Measurements from ENCODE around the gene TMEM250.

Gene TMEM250

DNA sequence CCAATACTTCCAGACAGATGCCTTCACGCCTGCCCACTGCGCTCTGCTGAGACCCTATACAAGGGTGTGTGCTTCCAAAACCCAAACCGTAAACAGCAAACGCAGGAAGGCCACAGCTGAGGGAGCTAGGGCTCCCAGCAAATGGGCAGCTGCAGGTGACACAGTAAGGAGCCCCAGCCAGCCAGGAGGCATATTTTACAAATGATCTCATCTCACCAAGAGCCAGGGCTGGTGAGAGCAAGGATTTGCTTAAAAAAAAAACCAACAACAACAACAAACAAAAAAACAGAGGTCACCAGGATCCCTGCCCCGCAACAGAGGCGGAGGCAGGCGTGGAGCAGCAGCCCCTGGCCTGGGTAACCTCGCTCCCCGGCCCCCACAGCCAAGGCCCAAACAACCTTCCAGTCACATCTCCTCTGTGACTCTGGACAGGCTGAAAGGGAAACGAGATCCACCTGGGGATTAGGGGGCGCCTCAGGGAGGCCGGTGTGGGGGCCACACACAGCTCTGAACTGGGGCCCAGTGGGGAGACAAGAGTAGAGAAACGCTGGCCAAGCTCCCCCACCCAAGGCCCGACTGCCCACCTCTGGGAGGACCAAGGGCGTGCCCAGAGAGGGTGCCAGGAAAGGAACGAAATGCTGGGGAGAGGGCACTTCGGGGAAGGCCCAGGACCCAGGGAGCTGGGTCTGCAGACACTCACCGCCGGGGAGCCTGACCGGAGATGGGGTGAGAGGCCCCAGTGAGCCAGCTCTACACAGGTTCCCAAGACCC is 26.9 kb downstream of the TMEM250 start:
- no peak overlapping the region for H3K4me3 ChIP-seq (ENCODE audit: low read depth, low read length)
- TF ChIP-seq, protein P1, sequence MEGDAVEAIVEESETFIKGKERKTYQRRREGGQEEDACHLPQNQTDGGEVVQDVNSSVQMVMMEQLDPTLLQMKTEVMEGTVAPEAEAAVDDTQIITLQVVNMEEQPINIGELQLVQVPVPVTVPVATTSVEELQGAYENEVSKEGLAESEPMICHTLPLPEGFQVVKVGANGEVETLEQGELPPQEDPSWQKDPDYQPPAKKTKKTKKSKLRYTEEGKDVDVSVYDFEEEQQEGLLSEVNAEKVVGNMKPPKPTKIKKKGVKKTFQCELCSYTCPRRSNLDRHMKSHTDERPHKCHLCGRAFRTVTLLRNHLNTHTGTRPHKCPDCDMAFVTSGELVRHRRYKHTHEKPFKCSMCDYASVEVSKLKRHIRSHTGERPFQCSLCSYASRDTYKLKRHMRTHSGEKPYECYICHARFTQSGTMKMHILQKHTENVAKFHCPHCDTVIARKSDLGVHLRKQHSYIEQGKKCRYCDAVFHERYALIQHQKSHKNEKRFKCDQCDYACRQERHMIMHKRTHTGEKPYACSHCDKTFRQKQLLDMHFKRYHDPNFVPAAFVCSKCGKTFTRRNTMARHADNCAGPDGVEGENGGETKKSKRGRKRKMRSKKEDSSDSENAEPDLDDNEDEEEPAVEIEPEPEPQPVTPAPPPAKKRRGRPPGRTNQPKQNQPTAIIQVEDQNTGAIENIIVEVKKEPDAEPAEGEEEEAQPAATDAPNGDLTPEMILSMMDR (IDR thresholded peaks at IDR 0.05; ENCODE audit: low read depth, low read length): no peak

DNA sequence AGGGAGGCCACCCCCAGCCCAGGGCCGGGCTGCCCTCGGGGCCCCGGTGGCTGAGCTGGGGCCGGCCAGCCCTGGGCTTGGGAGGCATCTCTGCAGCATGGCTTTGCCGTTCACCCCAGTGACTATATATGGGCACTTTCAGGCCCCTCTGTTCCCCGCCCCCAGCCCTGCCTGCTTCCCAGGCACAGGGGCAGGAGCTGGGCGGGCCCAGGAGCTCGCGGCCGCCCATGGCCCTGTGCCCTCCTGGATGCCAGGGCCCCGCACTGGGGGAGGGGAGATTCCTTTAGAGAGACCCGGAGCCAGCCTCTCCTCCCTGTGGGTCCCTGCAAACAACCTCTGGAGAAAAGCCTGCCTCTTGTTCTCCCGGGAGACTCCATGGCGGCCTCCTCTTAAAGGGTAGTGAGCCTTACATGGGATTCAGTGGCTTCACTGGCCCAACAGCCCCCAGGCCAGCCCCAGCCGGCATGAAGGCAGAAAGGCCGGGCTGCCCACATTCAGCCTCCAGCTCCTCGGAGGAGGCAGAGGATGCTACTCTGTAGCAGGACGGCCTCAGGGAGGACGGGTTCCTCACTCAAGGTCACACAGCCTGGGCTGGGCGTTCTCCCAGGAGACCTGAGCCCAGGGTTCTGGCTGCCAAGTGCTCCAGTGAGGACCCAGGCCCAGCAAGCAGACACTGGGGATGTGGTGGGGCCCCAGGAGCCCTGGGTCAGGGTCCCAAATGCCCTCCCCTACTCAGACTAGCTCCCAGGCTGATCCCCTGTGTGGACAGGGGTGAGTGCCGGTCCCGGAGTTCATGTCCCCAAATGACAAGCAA is 27.7 kb downstream of the TMEM250 start:
- H3K4me3 ChIP-seq (ENCODE audit: low read depth, low read length): no peak overlapping the region
- TF ChIP-seq, protein P1 (IDR thresholded peaks at IDR 0.05; ENCODE audit: low read depth, low read length): no peak

DNA sequence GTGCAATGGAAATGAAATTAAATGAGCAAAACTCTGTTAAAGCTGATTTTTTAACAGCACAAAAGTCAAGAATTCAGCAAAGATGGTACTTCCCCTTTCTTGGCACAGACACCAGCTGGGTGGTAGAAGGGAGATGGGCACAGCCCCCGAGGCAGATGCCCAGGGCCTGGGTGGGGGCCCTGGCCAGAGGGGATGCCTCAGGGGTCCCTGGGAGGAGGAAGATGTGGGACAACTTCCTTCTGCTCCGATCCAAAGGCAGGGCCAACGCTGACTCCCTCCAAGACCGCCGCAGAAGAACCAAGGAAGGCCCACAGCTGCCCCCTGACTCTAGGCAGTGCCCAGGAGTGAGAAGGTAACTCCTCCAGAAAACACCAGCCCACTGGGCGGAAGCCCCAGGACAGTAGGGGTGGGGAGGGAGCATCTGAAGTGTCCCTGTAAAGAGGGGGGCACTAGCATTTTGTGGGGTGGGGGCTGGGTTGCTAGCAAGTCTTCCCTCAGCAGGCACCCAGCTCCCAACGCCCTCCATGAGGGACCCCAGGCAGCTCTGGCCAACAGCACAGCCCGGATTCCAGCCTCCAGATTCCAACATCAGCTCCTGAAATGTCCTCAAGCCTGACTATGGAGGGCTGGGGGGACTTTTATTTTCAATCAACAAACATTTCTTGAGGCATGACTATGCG is 28.5 kb downstream of the TMEM250 start:
- H3K4me3 ChIP-seq (ENCODE audit: low read depth, low read length): no peak overlapping the region
- TF ChIP-seq, protein P1 (IDR thresholded peaks at IDR 0.05; ENCODE audit: low read depth, low read length): no peak

DNA sequence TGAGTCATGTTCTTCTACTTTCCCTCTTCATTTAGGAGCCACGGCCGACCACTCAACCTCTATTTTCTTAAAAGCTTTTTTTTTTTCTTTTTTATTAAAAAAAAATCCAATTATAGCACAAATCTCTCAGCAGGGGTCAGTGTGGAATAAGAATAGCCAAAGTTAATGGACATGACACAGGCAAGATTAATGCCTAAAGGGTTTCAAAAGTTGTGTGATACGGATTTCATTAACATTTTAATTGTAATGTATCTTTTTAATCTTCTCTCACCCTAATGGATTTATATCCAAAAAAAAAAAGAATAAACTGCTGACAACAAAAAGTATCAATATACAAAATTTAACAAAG is 29.0 kb downstream of the TMEM250 start:
- H3K4me3 ChIP-seq (ENCODE audit: low read depth, low read length): no peak overlapping the region
- TF ChIP-seq, protein P1 (IDR thresholded peaks at IDR 0.05; ENCODE audit: low read depth, low read length): peak; percentile 4

DNA sequence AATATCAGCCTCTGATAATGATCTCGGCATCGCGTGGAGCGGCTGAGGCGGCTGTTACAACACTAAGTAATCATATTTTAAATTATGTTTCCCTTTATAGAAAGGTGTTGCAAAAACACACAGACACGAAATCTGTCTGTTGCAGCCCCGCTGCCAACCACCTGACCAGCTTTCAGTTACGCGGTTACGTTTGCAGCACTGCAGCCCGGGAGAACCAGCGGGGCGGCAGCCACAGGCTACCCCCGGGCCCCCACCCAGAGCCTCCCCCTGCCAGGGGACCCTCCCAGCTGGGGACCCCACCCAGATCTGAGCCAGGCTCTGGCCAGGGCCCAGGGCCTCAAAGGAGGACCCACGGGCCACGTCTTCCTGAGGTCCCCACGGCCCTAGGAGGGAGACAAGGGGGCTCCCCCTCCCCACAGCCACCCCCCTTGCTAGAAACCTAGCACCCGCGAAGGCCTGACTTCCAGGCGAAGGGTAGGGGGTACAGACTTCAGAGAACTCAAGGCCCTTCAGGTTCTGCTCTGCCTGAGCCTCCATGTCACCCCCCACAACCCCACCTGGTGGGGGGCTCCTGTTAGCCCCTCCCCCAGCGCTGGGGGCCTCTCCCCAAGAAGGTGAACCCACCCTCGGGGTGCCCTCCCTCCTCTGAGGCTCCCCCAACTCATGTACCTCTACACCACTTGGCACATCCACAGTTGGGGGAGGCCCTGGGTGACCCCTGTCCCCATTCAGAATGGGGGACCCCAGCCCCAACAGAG is 29.6 kb downstream of the TMEM250 start:
- TF ChIP-seq, protein P1 (IDR thresholded peaks at IDR 0.05; ENCODE audit: low read depth, low read length): 0 out of 2 replicates have a peak, but pooled peaks have one; percentile 23
- H3K4me3 ChIP-seq (ENCODE audit: low read depth, low read length): no peak overlapping the region

DNA sequence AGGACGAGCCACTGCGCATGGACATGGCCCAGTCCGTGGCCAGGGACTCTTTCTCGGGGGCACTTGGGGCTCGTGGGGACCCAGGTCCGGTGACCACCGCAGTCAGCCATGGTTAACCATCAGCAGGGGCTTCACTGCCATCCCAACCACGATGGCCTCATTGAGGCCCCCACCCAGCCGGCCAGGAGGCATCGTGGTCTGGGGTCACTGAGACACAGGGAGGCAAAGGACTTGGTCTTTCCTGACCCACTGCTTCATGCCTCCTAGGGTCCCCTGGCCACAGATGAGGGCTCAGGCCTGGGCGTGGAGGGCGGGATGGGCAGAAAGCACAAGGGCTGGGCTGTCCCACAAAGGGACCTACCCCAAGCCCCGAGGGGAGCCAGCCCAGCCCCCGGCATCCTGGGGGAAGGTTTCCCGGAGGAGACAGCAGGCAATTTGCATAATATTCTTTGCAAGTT is 30.2 kb downstream of the TMEM250 start:
- H3K4me3 ChIP-seq (ENCODE audit: low read depth, low read length): no peak overlapping the region

More for the DNA sequence above, 30.2 kb downstream of the TMEM250 start:
- TF ChIP-seq, protein P1 (IDR thresholded peaks at IDR 0.05; ENCODE audit: low read depth, low read length): no peak
